ENCODE measurements around the gene EMD.
A peak's percentile ranks its signal among the peaks of the same experiment; 100 is the strongest.

EMD gene

GRCh38 chrX:154413142-154413541 is 34.0 kb downstream of the EMD start:
- Histone ChIP-seq H3K4me3 (ENCODE audit: low read depth in 1 of 2, low read length in 1 of 2) (peak overlapping the region in 1 of 2 experiments; percentile 78), H3K9me3 (no peaks in the 10 kb centered on the region), H3K36me3 (no peaks in the 10 kb centered on the region), H3K27ac (peak overlapping the region; percentile 93), H3K27me3 (no peaks in the 10 kb centered on the region), H3K4me1 (ENCODE audit: control insufficient read depth in 1 of 2, insufficient read depth in 1 of 2, low read depth in 1 of 2, low read length in 1 of 2) (peaks cover 41 to 45% of the 10 kb centered on the region in 2 experiments)
- TF ChIP-seq CTCF (IDR thresholded peaks at IDR 0.05): no peak

- TF ChIP-seq CTCF (IDR thresholded peaks at IDR 0.05): no peak
- H3K27me3 ChIP-seq: no peaks in the 10 kb centered on the region
- peaks cover 10% of the 10 kb centered on the region for H3K36me3 ChIP-seq
- H3K9me3 ChIP-seq: no peaks in the 10 kb centered on the region
- peaks cover 19 to 20% of the 10 kb centered on the region in 2 experiments for H3K4me1 ChIP-seq (ENCODE audit: control insufficient read depth in 1 of 2, insufficient read depth in 1 of 2, low read depth in 1 of 2, low read length in 1 of 2)
- no peak overlapping the region for H3K27ac ChIP-seq
- no peak overlapping the region for H3K4me3 ChIP-seq (ENCODE audit: low read depth in 1 of 2, low read length in 1 of 2)
Observed at GRCh38 chrX:154417157-154417556, 38.1 kb downstream of the EMD start.

- H3K27ac ChIP-seq: no peak overlapping the region
- H3K36me3 ChIP-seq: peaks cover 10% of the 10 kb centered on the region
- no peaks in the 10 kb centered on the region for H3K9me3 ChIP-seq
- TF ChIP-seq CTCF (IDR thresholded peaks at IDR 0.05): no peak
- H3K4me3 ChIP-seq (ENCODE audit: low read depth in 1 of 2, low read length in 1 of 2): no peak overlapping the region
- no peaks in the 10 kb centered on the region for H3K4me1 ChIP-seq (ENCODE audit: control insufficient read depth in 1 of 2, insufficient read depth in 1 of 2, low read depth in 1 of 2, low read length in 1 of 2)
- no peaks in the 10 kb centered on the region for H3K27me3 ChIP-seq
Observed at GRCh38 chrX:154419189-154419588, 40.1 kb downstream of the EMD start.

- H3K27me3 ChIP-seq: no peaks in the 10 kb centered on the region
Observed at GRCh38 chrX:154419688-154420401, 40.8 kb downstream of the EMD start.

GRCh38 chrX:154420402-154420756 is 41.3 kb downstream of the EMD start:
- TF ChIP-seq CTCF (IDR thresholded peaks at IDR 0.05): no peak
- no peak overlapping the region for H3K27ac ChIP-seq
- H3K4me1 ChIP-seq (ENCODE audit: control insufficient read depth in 1 of 2, insufficient read depth in 1 of 2, low read depth in 1 of 2, low read length in 1 of 2): no peaks in the 10 kb centered on the region
- H3K9me3 ChIP-seq: no peaks in the 10 kb centered on the region
- H3K36me3 ChIP-seq: peaks cover 10% of the 10 kb centered on the region
- no peaks in the 10 kb centered on the region for H3K27me3 ChIP-seq
- no peak overlapping the region for H3K4me3 ChIP-seq (ENCODE audit: low read depth in 1 of 2, low read length in 1 of 2)

More at GRCh38 chrX:154419688-154420401, 40.8 kb downstream of the EMD start:
- no peaks in the 10 kb centered on the region for H3K4me1 ChIP-seq (ENCODE audit: control insufficient read depth in 1 of 2, insufficient read depth in 1 of 2, low read depth in 1 of 2, low read length in 1 of 2)
- no peak overlapping the region for H3K27ac ChIP-seq
- TF ChIP-seq CTCF (IDR thresholded peaks at IDR 0.05): no peak
- peaks cover 10% of the 10 kb centered on the region for H3K36me3 ChIP-seq
- no peaks in the 10 kb centered on the region for H3K9me3 ChIP-seq
- H3K4me3 ChIP-seq (ENCODE audit: low read depth in 1 of 2, low read length in 1 of 2): no peak overlapping the region

Data from neutrophil (primary cell).